GM12874 (cell line): ENCODE data around the gene MYH7.

Experiments used
- TF ChIP-seq, protein P1 (sequence below): IDR thresholded peaks from 2 replicates; pipeline ENCODE4 v1.5.1; 2011; ENCODE audit warnings: low read depth, mild to moderate bottlenecking, control low read depth, low read length, moderate library complexity; ENCODE audit not compliant: insufficient read depth

MYH7 gene

DNA sequence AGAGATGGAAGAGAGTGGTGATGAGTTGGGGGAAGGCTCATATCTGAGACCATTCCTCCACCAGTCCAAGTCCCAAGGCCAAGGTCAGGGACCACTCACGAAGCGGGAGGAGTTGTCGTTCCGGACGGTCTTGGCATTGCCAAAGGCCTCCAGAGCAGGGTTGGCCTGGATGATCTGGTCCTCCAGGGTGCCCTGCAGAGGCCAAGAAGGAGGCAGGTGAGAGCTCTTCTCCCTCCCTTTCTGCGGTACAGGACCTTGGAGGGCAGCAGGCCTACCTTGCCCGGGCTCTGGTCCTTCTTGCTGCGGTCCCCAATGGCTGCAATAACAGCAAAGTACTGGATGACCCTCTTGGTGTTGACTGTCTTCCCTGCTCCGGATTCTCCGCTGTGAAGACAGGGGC, 4.0 kb downstream of the MYH7 start:
- TF ChIP-seq, protein P1, sequence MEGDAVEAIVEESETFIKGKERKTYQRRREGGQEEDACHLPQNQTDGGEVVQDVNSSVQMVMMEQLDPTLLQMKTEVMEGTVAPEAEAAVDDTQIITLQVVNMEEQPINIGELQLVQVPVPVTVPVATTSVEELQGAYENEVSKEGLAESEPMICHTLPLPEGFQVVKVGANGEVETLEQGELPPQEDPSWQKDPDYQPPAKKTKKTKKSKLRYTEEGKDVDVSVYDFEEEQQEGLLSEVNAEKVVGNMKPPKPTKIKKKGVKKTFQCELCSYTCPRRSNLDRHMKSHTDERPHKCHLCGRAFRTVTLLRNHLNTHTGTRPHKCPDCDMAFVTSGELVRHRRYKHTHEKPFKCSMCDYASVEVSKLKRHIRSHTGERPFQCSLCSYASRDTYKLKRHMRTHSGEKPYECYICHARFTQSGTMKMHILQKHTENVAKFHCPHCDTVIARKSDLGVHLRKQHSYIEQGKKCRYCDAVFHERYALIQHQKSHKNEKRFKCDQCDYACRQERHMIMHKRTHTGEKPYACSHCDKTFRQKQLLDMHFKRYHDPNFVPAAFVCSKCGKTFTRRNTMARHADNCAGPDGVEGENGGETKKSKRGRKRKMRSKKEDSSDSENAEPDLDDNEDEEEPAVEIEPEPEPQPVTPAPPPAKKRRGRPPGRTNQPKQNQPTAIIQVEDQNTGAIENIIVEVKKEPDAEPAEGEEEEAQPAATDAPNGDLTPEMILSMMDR, result no peak

DNA sequence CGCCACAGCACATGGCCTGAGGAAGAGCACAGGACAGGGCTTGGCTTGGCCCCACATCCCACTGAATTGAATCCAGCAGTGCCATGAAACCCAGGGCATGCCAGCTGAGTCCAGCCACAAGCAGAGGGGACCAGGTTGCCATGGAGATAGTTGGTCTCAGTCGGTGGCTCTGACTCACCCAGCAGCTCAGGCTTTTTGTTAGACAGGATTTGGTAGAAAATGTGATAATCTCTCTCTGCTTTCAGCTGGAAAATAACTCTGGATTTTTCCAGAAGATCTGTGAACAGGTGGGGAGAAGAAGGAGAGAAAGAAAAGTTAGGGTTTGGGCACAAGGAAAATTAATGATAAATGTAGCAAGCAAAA, 4.8 kb downstream of the MYH7 start:
- TF ChIP-seq, protein P1, result no peak

DNA sequence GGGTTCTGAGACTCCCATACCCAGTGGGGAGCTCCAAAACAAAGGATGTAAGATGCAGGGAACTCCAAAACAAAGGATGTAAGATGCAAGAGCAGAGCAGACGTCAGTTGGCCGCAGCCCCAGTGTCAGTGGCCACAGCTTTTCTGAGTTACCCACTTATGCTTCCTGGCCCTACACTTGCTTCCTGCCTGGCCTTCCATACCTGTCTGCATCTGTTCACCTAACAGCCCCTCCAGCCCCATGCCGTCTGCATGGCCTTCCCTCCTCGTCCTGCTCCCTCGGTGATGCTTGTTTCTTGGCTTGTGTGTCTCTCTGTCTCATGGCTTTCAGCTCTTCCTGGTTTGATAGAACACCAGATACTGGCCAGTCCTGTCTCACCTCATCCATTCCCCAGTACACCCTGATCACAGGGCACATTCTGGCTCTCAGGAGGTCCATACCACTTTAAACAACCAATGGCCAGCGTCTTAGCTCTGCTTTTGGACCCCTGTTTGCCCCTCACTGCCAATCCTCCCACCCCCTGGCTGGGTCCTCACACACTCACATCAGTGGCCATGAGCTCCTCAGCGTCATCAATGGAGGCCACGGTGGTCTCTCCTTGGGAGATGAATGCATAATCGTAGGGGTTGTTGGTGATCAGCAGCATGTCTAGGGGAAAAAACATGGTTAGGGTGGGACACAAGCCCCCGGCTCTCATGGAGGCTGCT, 5.3 kb downstream of the MYH7 start:
- TF ChIP-seq, protein P1, result no peak

DNA sequence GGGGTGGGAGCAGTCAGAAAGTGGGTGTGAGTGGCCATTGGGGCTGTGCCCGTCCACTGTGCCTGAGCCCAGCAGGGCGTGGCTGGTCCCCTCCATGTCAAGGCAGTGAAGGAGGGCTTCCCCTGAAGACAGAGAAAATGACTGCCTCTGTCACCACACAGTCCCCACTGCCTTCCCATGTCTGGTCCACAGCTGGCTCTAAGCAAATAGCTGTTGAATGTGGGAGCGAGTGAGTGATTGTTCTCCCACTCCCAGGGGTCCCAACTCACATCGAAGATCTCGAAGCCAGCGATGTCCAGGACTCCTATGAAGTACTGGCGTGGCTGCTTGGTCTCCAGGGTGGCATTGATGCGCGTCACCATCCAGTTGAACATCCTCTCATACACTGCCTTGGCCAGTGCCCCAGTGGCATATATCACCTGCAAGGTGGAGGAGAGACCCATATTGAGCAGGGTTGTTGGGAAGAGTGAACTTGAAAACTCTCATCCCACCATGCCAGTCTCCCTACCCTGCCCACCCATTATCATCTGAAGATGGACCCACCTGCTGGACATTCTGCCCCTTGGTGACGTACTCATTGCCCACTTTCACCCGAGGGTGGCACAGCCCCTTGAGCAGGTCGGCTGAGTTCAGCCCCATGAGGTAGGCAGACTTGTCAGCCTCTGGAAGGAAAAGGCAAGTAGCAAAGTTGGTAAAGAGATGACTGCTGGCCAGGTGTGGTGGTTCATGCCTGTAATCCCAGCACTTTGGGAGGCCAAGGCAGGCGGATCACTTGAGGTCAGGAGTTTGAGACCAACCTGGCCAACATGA, 6.6 kb downstream of the MYH7 start:
- TF ChIP-seq, protein P1, result no peak

DNA sequence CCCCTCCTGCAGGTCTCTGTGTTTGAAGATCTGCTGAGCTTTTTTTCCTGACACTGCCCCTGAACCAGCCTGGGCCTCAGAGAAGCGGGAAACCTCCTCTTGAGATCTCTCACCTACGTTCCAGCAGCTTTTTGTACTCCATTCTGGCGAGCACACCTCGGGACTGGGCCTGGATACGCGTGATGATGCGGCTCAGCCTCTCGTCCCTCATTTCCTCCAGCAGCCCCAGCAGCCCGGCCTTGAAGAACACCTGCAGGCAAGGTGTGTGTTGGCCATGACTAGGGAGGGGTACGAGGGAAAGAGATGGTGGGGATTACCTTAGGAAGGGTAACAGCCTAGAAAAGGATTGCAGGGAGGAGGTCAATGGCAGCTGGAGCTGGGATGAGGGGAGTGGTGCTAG, 10.3 kb downstream of the MYH7 start:
- TF ChIP-seq, protein P1, result no peak

DNA sequence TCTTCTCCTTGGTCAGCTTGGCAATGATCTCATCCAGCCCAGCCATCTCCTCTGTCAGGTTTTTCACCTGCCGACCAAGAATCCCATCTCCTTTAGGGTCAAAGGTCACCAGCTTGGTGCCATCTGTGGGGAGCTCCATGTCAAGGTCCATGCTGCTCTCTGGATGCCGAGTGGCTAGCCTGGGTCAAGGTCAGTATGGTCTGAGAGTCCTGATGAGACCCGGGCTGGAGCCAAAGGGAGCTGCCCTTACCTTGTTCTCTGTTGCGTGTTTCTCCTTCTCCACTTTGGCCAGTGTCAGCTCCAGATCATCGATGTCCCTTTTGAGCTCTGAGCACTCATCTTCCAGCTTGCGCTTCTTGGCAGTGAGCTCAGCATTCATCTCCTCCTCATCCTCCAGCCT, 11.8 kb downstream of the MYH7 start:
- TF ChIP-seq, protein P1, result no peak

DNA sequence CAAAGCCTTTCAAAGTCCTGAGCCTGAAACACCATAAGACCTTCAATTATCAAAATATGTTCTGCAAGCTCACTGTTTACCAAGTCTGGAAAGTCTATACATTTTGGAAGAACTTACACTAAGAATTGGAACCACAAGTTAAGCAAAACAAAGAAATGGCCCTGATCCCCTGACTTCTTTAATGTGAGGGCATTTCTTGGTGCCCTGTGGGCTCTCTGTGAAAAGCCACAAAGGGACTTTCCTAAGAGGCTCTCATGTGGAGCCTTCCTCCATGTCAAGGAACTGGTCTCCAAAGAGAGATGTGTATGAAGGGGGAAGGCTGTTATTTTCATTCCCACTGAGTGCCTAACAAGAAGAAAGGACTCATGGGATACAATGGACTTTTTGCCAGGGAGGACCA, 13.9 kb downstream of the MYH7 start:
- TF ChIP-seq, protein P1, result no peak
